MV-4-11 (cell line): ENCODE measurements around the gene SNORC.

Source experiments
- DNase-seq: peaks from one replicate; lab custom pipeline; 2025; lab: John Stamatoyannopoulos, UW

Gene SNORC

GRCh38 chr2:232869138-232870017 lies 686 bp upstream of the SNORC start:
- DNase-seq, result no peak

GRCh38 chr2:232870766-232871371 lies 805 bp downstream of the SNORC start:
- no peak for DNase-seq

GRCh38 chr2:232871418-232871834 lies 1.4 kb downstream of the SNORC start:
- DNase-seq, result no peak

- DNase-seq, result no peak
Observed at GRCh38 chr2:232871835-232872736, 2.0 kb downstream of the SNORC start.

- no peak for DNase-seq
Observed at GRCh38 chr2:232872826-232873225, 2.8 kb downstream of the SNORC start.

- DNase-seq, result no peak
Observed at GRCh38 chr2:232873292-232873908, 3.3 kb downstream of the SNORC start.

GRCh38 chr2:232873909-232874641 lies 4.0 kb downstream of the SNORC start:
- peak; percentile 80 for DNase-seq

GRCh38 chr2:232874677-232875223 lies 4.7 kb downstream of the SNORC start:
- no peak for DNase-seq

GRCh38 chr2:232875256-232876121 lies 5.4 kb downstream of the SNORC start:
- no peak for DNase-seq

GRCh38 chr2:232876161-232876977 lies 6.3 kb downstream of the SNORC start:
- DNase-seq, result peak; percentile 7

GRCh38 chr2:232876978-232877441 lies 6.9 kb downstream of the SNORC start:
- DNase-seq, result no peak

GRCh38 chr2:232877940-232878511 lies 8.0 kb downstream of the SNORC start:
- DNase-seq, result no peak

GRCh38 chr2:232878855-232879617 lies 9.0 kb downstream of the SNORC start:
- no peak for DNase-seq

GRCh38 chr2:232879618-232880494 lies 9.8 kb downstream of the SNORC start:
- no peak for DNase-seq

- no peak for DNase-seq
Observed at GRCh38 chr2:232880764-232881351, 10.8 kb downstream of the SNORC start.

- no peak for DNase-seq
Observed at GRCh38 chr2:232882085-232882484, 12.0 kb downstream of the SNORC start.
